Stimulated activated CD8-positive, alpha-beta memory T cell treated with anti-CD3 and anti-CD28 coated beads, Interleukin-15, amount 100 ng/mL, for 48 hours (primary cell): Measurements from ENCODE around the gene ST8SIA1.
A peak's percentile ranks its signal among the peaks of the same experiment; 100 is the strongest.

Source experiments
- DNase-seq, 2 donors: peaks; one replicate each; pipeline ENCODE4 v3.0.0-alpha.2; 2020; ENCODE audit warnings: low read depth in 2 of 2

ST8SIA1 gene

DNA sequence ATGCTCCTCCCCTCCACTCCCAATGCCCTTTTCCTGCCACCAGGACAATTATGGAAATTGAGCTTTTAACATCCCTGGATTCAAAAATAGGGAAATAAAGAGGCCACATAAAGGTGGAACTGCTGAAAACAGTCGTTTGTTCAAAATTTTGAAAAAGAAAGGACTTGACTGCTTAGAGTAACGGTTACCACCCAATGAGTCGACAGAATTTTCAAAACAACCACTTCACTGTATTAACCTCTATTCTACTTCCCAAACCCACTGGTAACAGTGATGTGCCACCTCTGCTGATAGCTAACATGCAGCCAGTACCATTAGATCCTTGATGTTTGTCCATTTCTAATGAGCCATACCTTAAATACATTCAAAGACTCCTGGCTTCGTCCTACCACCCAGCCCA is 4.9 kb downstream of the ST8SIA1 start:
- DNase-seq = no peak

DNA sequence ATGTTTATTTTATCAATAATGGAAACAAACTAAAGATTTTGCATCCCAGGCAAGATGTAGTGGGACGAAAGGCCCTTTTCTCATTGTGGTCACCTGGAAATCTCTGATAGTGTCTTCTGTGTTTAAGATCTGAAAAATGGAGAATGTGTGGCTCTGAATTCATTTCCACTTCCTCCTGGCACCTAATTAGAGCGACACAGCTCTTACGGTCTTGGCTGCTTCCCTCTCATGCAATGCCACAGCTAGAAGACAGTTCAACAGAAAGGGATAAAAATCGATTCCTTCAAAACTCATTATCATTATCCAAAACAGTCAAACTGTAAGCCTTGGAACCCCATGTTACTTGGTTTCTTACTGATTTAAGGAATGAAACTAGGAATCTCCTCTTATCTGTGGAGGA is 9.3 kb downstream of the ST8SIA1 start:
- no peak for DNase-seq

- no peak for DNase-seq
Observed at GRCh38 chr12:22322091-22322490, 12.4 kb downstream of the ST8SIA1 start.

GRCh38 chr12:22321638-22322037 is 12.9 kb downstream of the ST8SIA1 start:
- no peak for DNase-seq

- no peak for DNase-seq
Observed at GRCh38 chr12:22321018-22321605, 13.4 kb downstream of the ST8SIA1 start.

DNA sequence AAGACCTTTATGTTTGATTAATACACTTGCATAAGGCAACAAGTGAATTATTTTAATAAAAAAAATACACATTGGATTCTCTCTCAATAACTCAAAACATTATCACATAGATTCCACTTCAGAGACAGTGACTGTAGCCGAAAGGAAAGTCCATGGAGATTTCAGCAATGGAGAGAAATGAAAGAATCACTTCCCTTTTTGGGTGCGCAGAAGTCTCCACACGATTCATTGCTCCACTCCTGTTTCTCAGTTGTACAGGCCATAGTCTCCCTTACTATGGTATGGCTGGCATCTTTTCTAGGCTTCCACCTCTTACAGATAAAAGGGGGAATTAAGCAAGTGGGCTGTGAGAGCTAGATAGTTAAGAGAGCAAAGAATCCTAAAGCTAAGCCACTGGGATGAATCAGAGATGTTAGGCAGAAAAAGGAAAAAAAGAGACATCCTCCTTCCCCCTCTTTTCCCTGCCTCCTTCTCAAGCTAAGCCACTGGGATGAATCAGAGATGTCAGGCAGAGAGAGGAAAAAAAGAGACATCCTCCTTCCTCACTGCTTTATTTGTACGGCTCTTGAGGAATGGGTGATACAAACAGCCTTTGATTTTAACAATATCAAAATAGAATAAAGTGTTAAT is 16.3 kb downstream of the ST8SIA1 start:
- no peak for DNase-seq

DNA sequence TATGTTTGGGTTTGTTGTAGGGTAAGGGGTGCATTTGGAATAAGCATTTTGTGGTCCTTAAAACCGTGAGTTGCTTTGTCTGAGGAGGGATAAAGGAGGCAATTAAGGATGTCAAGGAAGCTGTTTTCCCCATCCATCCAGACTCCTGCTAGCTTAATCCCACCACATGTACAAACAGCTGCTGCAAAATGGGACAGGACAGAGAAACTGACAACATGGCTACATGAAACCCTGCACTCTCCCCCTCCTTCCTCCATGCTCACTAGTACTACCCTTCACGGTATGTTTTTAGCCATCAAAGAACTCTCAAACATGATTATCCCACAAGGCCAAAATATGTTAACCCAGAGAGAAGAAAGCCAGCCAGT is 20.6 kb downstream of the ST8SIA1 start:
- DNase-seq = no peak

DNA sequence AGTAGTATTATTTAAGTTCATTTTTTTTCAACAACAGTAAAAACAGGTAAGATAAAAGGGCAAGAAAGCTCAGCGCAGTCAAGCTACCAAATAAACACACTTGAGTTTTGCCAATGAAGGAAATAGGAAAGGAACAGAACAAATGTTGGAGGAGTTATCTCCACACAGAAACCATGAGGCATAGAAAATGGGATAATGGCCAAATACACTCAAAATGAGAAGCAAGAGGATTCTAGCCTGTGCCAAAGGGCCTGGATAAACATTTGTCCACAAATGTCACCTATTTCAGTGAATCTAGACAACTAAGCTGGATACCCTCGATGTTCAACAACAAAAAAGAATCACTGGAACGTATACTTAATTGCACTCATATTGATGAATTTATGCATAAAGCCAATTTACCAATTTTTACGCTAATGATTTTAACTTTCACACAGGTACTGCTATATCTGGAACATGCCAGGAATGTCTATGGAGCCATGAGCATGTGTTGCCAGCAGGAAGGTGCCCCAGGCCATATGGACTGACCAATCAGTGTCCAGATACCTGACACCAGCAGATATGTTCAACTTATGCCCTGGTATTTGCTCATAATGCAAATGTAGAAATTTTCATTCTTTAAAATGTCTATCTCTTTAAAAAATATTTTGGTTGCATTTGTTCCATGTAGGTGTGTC is 21.1 kb downstream of the ST8SIA1 start:
- no peak for DNase-seq

DNA sequence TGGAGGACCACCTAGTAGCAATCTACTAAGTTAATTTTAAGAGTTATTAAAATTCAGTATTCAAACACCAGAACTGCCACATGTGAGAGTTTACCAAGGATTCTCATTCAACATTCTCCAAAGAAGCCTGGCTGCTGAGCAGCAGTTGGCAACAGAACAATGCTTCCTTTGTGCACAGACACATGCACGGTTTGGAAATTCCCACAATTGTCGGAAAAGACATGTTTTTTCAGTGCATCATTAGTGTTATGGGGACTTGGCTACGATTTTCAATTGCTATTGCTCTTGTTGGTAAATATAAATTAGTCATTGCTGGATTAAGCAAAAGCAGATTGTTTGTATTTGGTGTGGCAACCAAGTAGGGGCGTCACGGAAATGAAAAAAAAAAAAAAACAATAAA is 22.2 kb downstream of the ST8SIA1 start:
- DNase-seq = no peak

DNA sequence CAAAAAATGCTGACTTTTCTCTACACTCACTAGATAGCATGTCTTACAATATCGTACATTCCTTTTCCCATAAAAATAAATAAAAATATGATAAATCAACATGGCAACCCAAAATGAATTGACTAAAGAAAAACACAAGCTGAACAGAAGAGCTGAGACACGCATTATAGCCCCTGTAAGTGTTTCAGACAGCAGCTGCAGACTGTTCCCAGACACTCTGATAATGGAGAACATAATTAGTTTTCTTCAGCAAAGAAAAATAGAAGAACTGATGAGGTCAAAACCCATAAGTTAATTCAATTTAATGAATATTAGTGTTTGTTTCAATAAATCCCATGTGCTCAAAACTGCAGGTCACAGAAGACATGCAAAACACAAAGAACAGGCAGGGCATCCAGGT is 23.8 kb downstream of the ST8SIA1 start:
- no peak for DNase-seq

DNA sequence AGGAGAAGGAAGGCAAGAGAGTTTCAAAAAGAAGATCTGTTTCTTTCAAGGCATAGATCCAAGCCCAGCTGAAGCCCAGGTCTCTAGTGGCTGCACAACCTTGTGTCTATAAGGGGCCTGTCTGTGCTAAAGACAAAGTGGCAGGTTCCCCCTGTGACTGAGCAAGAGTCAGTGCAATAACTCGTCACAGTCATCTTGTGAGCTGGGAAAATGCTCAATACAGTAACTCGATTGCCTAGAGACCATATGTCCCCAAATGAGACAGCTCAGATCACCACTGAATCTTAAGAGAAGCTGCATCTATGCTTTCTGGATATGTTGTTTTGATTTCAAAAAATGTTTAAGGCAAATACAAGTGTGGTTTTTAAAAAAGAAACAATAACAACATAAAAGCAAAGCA is 24.2 kb downstream of the ST8SIA1 start:
- DNase-seq = no peak

- no peak for DNase-seq
Observed at GRCh38 chr12:22307811-22308210, 26.7 kb downstream of the ST8SIA1 start.

- no peak for DNase-seq
Observed at GRCh38 chr12:22306311-22306710, 28.2 kb downstream of the ST8SIA1 start.

GRCh38 chr12:22304341-22304740 is 30.2 kb downstream of the ST8SIA1 start:
- DNase-seq = no peak

- DNase-seq = no peak
Observed at GRCh38 chr12:22299294-22299912, 35.1 kb downstream of the ST8SIA1 start.

GRCh38 chr12:22289250-22289649 is 45.3 kb downstream of the ST8SIA1 start:
- no peak for DNase-seq

DNA sequence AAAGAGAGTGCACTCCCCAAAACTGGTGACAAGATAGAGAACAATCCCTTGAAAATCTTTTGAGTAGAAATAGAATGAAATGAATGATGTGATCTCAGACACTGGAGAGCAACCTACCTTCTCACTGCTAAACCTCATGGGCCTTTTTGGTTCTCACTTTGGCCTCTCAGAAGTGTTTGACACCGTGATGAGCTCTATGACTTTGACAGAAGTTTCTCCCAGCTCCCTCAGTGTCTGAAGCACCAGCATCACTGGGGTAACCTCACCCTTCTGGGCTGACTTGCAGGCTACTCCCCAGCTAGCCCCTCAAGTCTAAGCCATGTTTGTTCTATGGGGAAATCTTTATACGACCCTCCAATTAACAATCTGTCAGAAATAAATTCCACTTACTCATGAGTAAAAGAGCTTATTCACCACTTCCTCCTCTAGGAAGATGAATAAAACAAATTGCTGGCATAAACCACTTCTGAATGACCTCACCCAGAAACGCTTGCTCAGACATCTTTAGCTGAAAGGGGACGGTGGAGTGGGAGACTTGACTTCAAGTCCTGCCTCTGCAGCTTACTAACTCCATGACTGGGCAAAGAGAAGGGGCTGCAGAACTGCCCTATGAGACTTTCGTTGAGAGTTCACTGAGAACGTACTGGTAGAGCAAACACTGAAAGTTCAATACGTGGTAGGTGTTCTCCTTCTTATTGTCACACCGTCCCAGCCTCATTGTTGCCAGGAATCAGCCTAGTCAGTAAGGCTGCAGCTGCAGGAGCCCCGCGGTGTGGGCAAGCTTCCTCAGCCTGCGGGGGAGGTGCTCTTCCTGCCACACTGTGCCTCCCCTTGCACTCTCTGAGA is 46.5 kb downstream of the ST8SIA1 start:
- peak in 1 of 2 donors; percentile 18 for DNase-seq

- DNase-seq = no peak
Observed at GRCh38 chr12:22287101-22287500, 47.4 kb downstream of the ST8SIA1 start.

DNA sequence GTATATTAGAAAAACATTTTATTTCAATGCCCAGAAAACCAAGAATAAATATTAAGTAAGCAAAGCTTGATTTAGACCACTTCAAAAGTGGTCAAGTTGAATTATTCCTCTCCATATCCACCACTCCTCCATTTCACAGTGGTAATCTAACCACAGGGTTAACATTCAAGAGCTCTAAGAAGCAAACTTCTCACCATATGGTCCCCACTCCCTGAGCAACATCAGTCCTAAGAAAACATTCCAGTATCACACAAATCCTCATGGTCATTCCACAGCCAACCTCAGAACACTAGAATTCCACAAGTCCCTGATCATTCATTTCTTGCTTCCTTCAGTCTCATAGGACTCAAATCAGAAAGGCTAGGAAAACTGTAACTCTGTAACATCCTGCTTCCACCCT is 47.9 kb downstream of the ST8SIA1 start:
- DNase-seq = no peak

DNA sequence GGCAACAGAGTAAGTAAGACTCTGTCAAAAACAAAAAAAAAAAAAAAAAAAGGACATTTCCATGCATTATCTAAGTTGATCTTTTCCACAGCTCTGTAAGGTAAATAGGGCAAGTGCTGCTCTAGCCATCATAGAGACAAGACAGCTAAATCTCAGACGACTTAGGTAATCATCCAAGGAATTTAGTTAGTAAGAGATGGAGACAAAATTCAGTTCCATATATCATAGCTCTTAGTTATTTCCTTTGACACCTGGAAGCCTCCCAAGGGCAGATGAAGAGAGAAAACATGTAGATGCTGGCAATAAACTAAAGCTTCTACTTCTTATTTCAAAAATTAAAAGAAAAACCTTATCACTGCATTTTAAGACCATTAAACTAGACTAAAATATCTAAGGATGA is 48.7 kb downstream of the ST8SIA1 start:
- DNase-seq = no peak

- no peak for DNase-seq
Observed at GRCh38 chr12:22284871-22285270, 49.6 kb downstream of the ST8SIA1 start.

- DNase-seq = no peak
Observed at GRCh38 chr12:22283508-22283907, 51.0 kb downstream of the ST8SIA1 start.
